Transverse colon (tissue), 4 donors: ENCODE measurements around the gene TRMU.

Source experiments
- EP300 ChIP-seq: sonication (generic); formaldehyde crosslinking; IDR thresholded peaks from one replicate; pipeline ENCODE4 v1.6.1; 2017; ENCODE audit warnings: antibody characterized with exemption, low read depth
- POLR2A ChIP-seq: fragments of 450-650 bp; IDR thresholded peaks from one replicate; pipeline ENCODE4 v1.6.1; 2016; ENCODE audit warnings: antibody characterized with exemption, mild to moderate bottlenecking, moderate library complexity
- POLR2AphosphoS5 ChIP-seq, 3 donors: sonication (generic); formaldehyde crosslinking; IDR thresholded peaks; one replicate each; pipeline ENCODE4 v1.6.1; 2016; ENCODE audit warnings: antibody characterized with exemption in 3 of 3
- TF ChIP-seq, protein P1 (sequence below), 5 experiments: fragments of 200-600 bp in 3 of 5; fragments of 450-650 bp in 2 of 5; sonication (generic) in 3 of 5; IDR thresholded peaks; 1 replicate in 2 of 5; 2 replicates in 3 of 5; pipeline ENCODE4 v1.5.1; 2016 to 2017; ENCODE audit warnings: antibody characterized with exemption in 5 of 5, inconsistent platforms in 3 of 5, mild to moderate bottlenecking in 2 of 5, moderate library complexity in 1 of 5

DNA sequence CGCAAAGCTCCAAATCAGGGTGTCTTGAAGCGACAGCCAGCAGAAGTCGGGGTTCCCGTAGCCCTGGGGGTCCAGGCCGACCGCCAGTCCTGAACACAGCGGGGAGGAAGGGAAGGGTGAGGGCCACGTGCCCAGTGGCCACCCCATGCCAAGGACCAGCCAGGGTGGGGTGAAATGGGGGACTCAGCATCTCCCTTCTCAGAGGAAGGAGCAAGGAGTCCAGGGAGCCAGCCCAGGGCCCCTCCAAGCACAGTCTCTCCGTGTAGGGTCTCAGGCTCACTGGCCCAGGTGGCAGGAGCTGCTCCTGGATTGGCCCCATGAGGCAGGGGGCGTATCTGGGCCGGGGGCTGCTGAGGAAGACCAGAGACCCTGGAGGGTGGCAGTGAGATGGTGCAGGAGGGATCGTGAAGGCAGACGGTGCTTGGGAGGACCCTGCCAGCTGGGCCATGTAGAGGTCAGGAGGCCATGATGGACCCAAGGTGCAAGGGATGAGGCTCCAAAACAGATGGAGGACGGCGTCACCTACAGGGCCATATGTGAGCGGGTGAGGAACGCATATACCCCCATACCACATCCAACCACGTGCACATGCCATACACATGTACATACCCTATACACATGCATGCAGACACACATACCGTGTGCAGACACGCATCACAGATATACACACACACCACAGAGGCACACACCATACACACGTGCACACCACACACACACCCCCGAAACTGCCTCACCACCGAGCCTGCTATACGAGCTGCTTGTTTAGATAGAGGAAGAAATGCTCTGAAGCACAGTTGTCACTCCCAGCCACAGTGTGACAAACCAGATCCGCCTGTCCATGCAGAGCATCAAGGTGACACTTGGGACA, 34.4 kb downstream of the TRMU start:
- TF ChIP-seq, protein P1, sequence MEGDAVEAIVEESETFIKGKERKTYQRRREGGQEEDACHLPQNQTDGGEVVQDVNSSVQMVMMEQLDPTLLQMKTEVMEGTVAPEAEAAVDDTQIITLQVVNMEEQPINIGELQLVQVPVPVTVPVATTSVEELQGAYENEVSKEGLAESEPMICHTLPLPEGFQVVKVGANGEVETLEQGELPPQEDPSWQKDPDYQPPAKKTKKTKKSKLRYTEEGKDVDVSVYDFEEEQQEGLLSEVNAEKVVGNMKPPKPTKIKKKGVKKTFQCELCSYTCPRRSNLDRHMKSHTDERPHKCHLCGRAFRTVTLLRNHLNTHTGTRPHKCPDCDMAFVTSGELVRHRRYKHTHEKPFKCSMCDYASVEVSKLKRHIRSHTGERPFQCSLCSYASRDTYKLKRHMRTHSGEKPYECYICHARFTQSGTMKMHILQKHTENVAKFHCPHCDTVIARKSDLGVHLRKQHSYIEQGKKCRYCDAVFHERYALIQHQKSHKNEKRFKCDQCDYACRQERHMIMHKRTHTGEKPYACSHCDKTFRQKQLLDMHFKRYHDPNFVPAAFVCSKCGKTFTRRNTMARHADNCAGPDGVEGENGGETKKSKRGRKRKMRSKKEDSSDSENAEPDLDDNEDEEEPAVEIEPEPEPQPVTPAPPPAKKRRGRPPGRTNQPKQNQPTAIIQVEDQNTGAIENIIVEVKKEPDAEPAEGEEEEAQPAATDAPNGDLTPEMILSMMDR (IDR thresholded peaks at IDR 0.05) = no peak
- TF ChIP-seq EP300 (no peak), POLR2A (no peak), POLR2AphosphoS5 (IDR thresholded peaks at IDR 0.05) (no peak)
